IMR-90 (cell line): Measurements from ENCODE around the gene CPNE2. TPM values are rescaled to one million over a fixed set of nuclear protein-coding genes. Genes with fewer than 3 reads are reported as not detected.

Experiments used
- ATAC-seq: fragments of 200-7000 bp; cut with Tn5 transposase; 2 replicates; pipeline ENCODE4 v1.9.1; 2020; ENCODE audit warnings: low read depth, mild to moderate bottlenecking, moderate library complexity
- BruUV-seq: library from RNA; stranded (reverse); fragments of 400-500 nt; replicated peaks from 2 replicates; lab custom pipeline; 2021; lab: Mats Ljungman, UMichigan
- CTCF ChIA-PET: fragments of 300-600 bp; formaldehyde crosslinking; extraction: SDS; loops from one replicate; lab custom pipeline; 2021; ENCODE audit warnings: antibody characterized with exemption; lab: Yijun Ruan, JAX
- POLR2A ChIA-PET: fragments of 300-600 bp; sonication (Branson Sonifier 250); formaldehyde crosslinking; loops from one replicate; lab custom pipeline; 2022; ENCODE audit warnings: antibody characterized with exemption; ENCODE audit not compliant: unreplicated experiment; lab: Charles Lee
- DNase-seq: peaks from one replicate; pipeline ENCODE4 v3.0.0; 2013
- H2AFZ ChIP-seq: replicated peaks from 2 replicates; pipeline ENCODE3; 2013; ENCODE audit warnings: low read length, mild to moderate bottlenecking; ENCODE audit not compliant: poor library complexity
- H2AK5ac ChIP-seq: 2 replicates; pipeline ENCODE4 v1.6.1; 2013; ENCODE audit warnings: low read depth, low read length, inconsistent platforms
- H2AK9ac ChIP-seq: replicated peaks from 2 replicates; pipeline ENCODE3; 2013; ENCODE audit warnings: mild to moderate bottlenecking, low read depth, low read length, moderate library complexity; ENCODE audit not compliant: poor library complexity
- H2BK120ac ChIP-seq: 2 replicates; pipeline ENCODE4 v1.6.1; 2013; ENCODE audit warnings: low read depth, low read length, inconsistent platforms
- H2BK15ac ChIP-seq: 3 replicates; pipeline ENCODE4 v1.6.1; 2013; ENCODE audit warnings: low read depth, low read length, inconsistent platforms
- H2BK20ac ChIP-seq: 2 replicates; pipeline ENCODE4 v1.6.1; 2013; ENCODE audit warnings: low read depth, mild to moderate bottlenecking, inconsistent platforms, low read length, moderate library complexity
- H2BK5ac ChIP-seq: 2 replicates; pipeline ENCODE4 v1.6.1; 2013; ENCODE audit warnings: mild to moderate bottlenecking, low read depth, low read length, inconsistent platforms; ENCODE audit not compliant: poor library complexity, severe bottlenecking
- H3K14ac ChIP-seq: replicated peaks from 2 replicates; pipeline ENCODE4 v1.6.1; 2013; ENCODE audit warnings: low read depth, low read length, inconsistent platforms
- H3K18ac ChIP-seq: 2 replicates; pipeline ENCODE4 v1.6.1; 2013; ENCODE audit warnings: low read depth, low read length, control low read depth
- H3K23ac ChIP-seq: 2 replicates; pipeline ENCODE4 v1.6.1; 2013; ENCODE audit warnings: low read depth, low read length, inconsistent platforms
- H3K27ac ChIP-seq: 2 replicates; pipeline ENCODE4 v1.5.1; 2013; ENCODE audit warnings: mild to moderate bottlenecking, control low read depth, low read length; ENCODE audit not compliant: insufficient read depth
- H3K27me3 ChIP-seq: 2 replicates; pipeline ENCODE4 v1.6.1; 2013; ENCODE audit warnings: low read length; ENCODE audit not compliant: control insufficient read depth, insufficient read depth
- H3K36me3 ChIP-seq: 2 replicates; pipeline ENCODE4 v1.6.1; 2013; ENCODE audit warnings: low read length, mixed read lengths; ENCODE audit not compliant: control insufficient read depth, insufficient read depth
- H3K4ac ChIP-seq: 2 replicates; pipeline ENCODE4 v1.6.1; 2013; ENCODE audit warnings: low read depth, low read length, inconsistent platforms
- H3K4me1 ChIP-seq: 2 replicates; pipeline ENCODE4 v1.6.1; 2013; ENCODE audit warnings: low read length, mixed read lengths; ENCODE audit not compliant: control insufficient read depth, insufficient read depth
- H3K4me2 ChIP-seq: 2 replicates; pipeline ENCODE4 v1.6.1; 2013; ENCODE audit warnings: low read depth, mild to moderate bottlenecking, control low read depth, low read length, moderate library complexity
- H3K4me3 ChIP-seq: 2 replicates; pipeline ENCODE4 v1.5.1; 2013; ENCODE audit warnings: low read depth, mild to moderate bottlenecking, control low read depth, low read length, moderate library complexity; ENCODE audit not compliant: insufficient read depth
- H3K56ac ChIP-seq: 2 replicates; pipeline ENCODE4 v1.6.1; 2013; ENCODE audit warnings: low read length, inconsistent platforms; ENCODE audit not compliant: insufficient read depth; ENCODE audit errors: extremely low read depth
- H3K79me1 ChIP-seq, 2 experiments: 2 replicates each; pipeline ENCODE4 v1.6.1; 2013; ENCODE audit warnings: low read length in 2 of 2, inconsistent platforms in 1 of 2, low read depth in 1 of 2
- H3K9ac ChIP-seq: 2 replicates; pipeline ENCODE4 v1.6.1; 2013; ENCODE audit warnings: low read depth, low read length, control low read depth
- H3K9me1 ChIP-seq: 2 replicates; pipeline ENCODE4 v1.6.1; 2013; ENCODE audit warnings: low read length, inconsistent platforms; ENCODE audit not compliant: insufficient read depth
- H3K9me3 ChIP-seq: 2 replicates; pipeline ENCODE4 v1.6.1; 2013; ENCODE audit warnings: low read length; ENCODE audit not compliant: control insufficient read depth, insufficient read depth
- H4K20me1 ChIP-seq: 2 replicates; pipeline ENCODE4 v1.6.1; 2013; ENCODE audit warnings: low read length, inconsistent platforms; ENCODE audit not compliant: insufficient read depth
- H4K5ac ChIP-seq: 2 replicates; pipeline ENCODE4 v1.6.1; 2013; ENCODE audit warnings: mild to moderate bottlenecking, low read depth, low read length, control low read depth
- H4K8ac ChIP-seq, 2 experiments: 2 replicates each; pipeline ENCODE4 v1.6.1; 2013; ENCODE audit warnings: low read depth in 2 of 2, low read length in 2 of 2, control low read depth in 1 of 2, inconsistent platforms in 1 of 2
- H4K91ac ChIP-seq: 2 replicates; pipeline ENCODE4 v1.6.1; 2013; ENCODE audit warnings: low read depth, low read length, inconsistent platforms; ENCODE audit not compliant: insufficient read depth
- BHLHE40 ChIP-seq: fragments of 150-350 bp; IDR thresholded peaks from 2 replicates; pipeline ENCODE4 v1.6.1; 2016; ENCODE audit warnings: mild to moderate bottlenecking, low read depth, low read length
- CEBPB ChIP-seq: IDR thresholded peaks from 2 replicates; pipeline ENCODE4 v1.6.1; 2012; ENCODE audit warnings: low read depth, low read length, improper control_type of control experiment
- CHD1 ChIP-seq: IDR thresholded peaks from 2 replicates; pipeline ENCODE4 v1.6.1; 2012; ENCODE audit warnings: low read depth, low read length, improper control_type of control experiment
- CTCF ChIP-seq: conservative IDR thresholded peaks from 2 replicates; pipeline ENCODE4 v1.5.1; 2012; ENCODE audit warnings: mild to moderate bottlenecking, low read depth, low read length, improper control_type of control experiment
- FOS ChIP-seq: fragments of 150-350 bp; IDR thresholded peaks from 2 replicates; pipeline ENCODE4 v1.6.1; 2016; ENCODE audit warnings: low read depth, low read length
- MAFK ChIP-seq: IDR thresholded peaks from 2 replicates; pipeline ENCODE4 v1.6.1; 2012; ENCODE audit warnings: low read depth, low read length, improper control_type of control experiment
- MAZ ChIP-seq: IDR thresholded peaks from 2 replicates; pipeline ENCODE4 v1.6.1; 2012; ENCODE audit warnings: low read depth, mild to moderate bottlenecking, low read length, improper control_type of control experiment, moderate library complexity, borderline replicate concordance
- MXI1 ChIP-seq: IDR thresholded peaks from 2 replicates; pipeline ENCODE4 v1.6.1; 2012; ENCODE audit warnings: low read depth, mild to moderate bottlenecking, low read length, moderate library complexity, borderline replicate concordance
- NFE2L2 ChIP-seq: fragments of 150-350 bp; IDR thresholded peaks from 2 replicates; pipeline ENCODE4 v1.6.1; 2016; ENCODE audit warnings: low read depth, mild to moderate bottlenecking, low read length
- POLR2A ChIP-seq: IDR thresholded peaks from 2 replicates; pipeline ENCODE4 v1.6.1; 2012; ENCODE audit warnings: mild to moderate bottlenecking, low read depth, low read length
- RAD21 ChIP-seq: IDR thresholded peaks from 2 replicates; pipeline ENCODE4 v1.6.1; 2012; ENCODE audit warnings: low read length, improper control_type of control experiment
- RCOR1 ChIP-seq: IDR thresholded peaks from 2 replicates; pipeline ENCODE4 v1.6.1; 2012; ENCODE audit warnings: mild to moderate bottlenecking, low read length, improper control_type of control experiment; ENCODE audit not compliant: insufficient replicate concordance
- RFX5 ChIP-seq: IDR thresholded peaks from 2 replicates; pipeline ENCODE4 v1.8.0; 2012; ENCODE audit warnings: low read depth, mild to moderate bottlenecking, low read length, moderate library complexity
- SMC3 ChIP-seq: fragments of 150-350 bp; IDR thresholded peaks from 2 replicates; pipeline ENCODE4 v1.6.1; 2016; ENCODE audit warnings: low read depth, mild to moderate bottlenecking, antibody characterized with exemption, low read length, moderate library complexity
- USF2 ChIP-seq: fragments of 150-350 bp; IDR thresholded peaks from 2 replicates; pipeline ENCODE4 v1.6.1; 2017; ENCODE audit warnings: mild to moderate bottlenecking, antibody characterized with exemption, low read length, low read depth
- WGBS, 2 experiments: methylation state at CpG; one replicate each; pipeline versions ENCODE4 v1.1.5 to v1.1.7; 2013; ENCODE audit warnings: missing lambda C conversion rate in 2 of 2; ENCODE audit not compliant: insufficient read length in 1 of 2; ENCODE audit errors: extremely low coverage in 2 of 2; 5-methylcytosine and 5-hydroxymethylcytosine counted together
- dilution Hi-C: fragments of 300-500 bp; cut with HindIII; formaldehyde crosslinking; loops from one replicate; pipeline ENCODE4 v1.14.3; 2018; ENCODE audit warnings: low sequenced_read_pairs; ENCODE audit not compliant: unreplicated experiment
- in situ Hi-C: fragments of 300-500 bp; cut with MboI; formaldehyde crosslinking; loops from 3 replicates; pipeline ENCODE4 v1.14.3; 2019; ENCODE audit warnings: low sequenced_read_pairs, inconsistent platforms, mixed read lengths
- intact Hi-C: fragments of 100-400 bp; cut with micrococcal nuclease; formaldehyde crosslinking; loops from 2 replicates; pipeline ENCODE4 v1.10.0; 2022
- polyA plus RNA-seq, 3 experiments: library from polyadenylated mRNA; depleted of rRNA; stranded (reverse); fragments of >200 nt; gene quantifications; 2 replicates each; pipeline ENCODE4 v1.2.3, GENCODE V29; 2012; ENCODE audit warnings: low replicate concordance in 1 of 3
- total RNA-seq: library from RNA; depleted of rRNA; stranded (reverse); fragments of >200 nt; gene quantifications from 2 replicates; pipeline ENCODE4 v1.2.3, GENCODE V29; 2012
- TF ChIP-seq, protein P1 (sequence below): fragments of 150-350 bp; IDR thresholded peaks from 2 replicates; pipeline ENCODE4 v1.6.1; 2016; ENCODE audit warnings: low read depth, mild to moderate bottlenecking, low read length, moderate library complexity, borderline replicate concordance

CPNE2 gene
- total and polyA plus RNA-seq, 2 of the 4 experiments (the other 2 are of a cell fraction) = 15.4 to 48.0 TPM

DNA sequence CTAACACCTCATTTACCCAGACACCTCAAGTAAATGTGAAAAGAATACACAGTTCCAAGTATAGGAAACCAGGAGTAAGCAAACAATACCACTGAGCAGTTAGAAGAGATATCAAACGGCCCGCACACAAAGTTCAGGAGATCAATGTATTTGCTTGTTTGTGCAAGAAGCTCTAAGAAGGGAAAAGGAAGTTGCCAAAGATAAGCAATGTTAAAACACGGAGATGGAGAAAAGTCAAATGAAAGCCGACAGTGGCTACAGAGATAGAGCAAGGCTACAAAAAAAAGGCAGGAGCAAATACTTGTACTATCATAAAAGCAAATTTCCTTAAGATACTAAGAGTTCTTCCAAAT is 63.9 kb downstream of the CPNE2 start:
- Histone ChIP-seq H4K20me1 (no peaks in the 10 kb centered on the region), H4K8ac (no peak overlapping the region), H3K9ac (no peak overlapping the region), H2BK20ac (no peak overlapping the region), H2BK15ac (no peak overlapping the region), H3K56ac (no peak overlapping the region), H2BK5ac (no peak overlapping the region), H3K9me3 (no peaks in the 10 kb centered on the region), H3K27me3 (no peaks in the 10 kb centered on the region), H3K9me1 (peaks cover under 1% of the 10 kb centered on the region; the same call in 1 of the 2 replicates), H3K4me2 (no peak overlapping the region), H2AFZ (no peak overlapping the region), H3K79me1 (peaks cover 3 to 5% of the 10 kb centered on the region in 2 experiments; a peak in 1 of 4 replicates), H4K5ac (no peak overlapping the region), H3K23ac (no peak overlapping the region), H2AK5ac (no peak overlapping the region), H3K14ac (no peak overlapping the region), H3K36me3 (peaks cover 48% of the 10 kb centered on the region), H3K4ac (no peak overlapping the region), H4K91ac (no peak overlapping the region), H3K4me1 (no peaks in the 10 kb centered on the region), H3K27ac (no peak overlapping the region), H2BK120ac (no peak overlapping the region), H3K4me3 (no peak overlapping the region), H3K18ac (no peak overlapping the region), H2AK9ac (no peak overlapping the region)
- ChIA-PET CTCF (no interaction called here), POLR2A (no interaction called here)
- ATAC-seq (no peak), DNase-seq (no peak)
- intact Hi-C loops (no loop called here), in situ Hi-C loops (no loop called here), dilution Hi-C loops (no loop called here)
- 75% methylated on average over 2 of the region's 4 CpGs; no CpG with 5 or more reads in 1 of the 2 experiments for WGBS, 2 experiments
- TF ChIP-seq RCOR1 (no peak), MAZ (no peak), USF2 (no peak), MXI1 (no peak), RAD21 (no peak), CEBPB (no peak), FOS (no peak), MAFK (no peak), CHD1 (no peak), POLR2A (no peak), BHLHE40 (no peak), RFX5 (no peak), NFE2L2 (no peak), SMC3 (no peak), CTCF (no peak)
- TF ChIP-seq, protein P1, sequence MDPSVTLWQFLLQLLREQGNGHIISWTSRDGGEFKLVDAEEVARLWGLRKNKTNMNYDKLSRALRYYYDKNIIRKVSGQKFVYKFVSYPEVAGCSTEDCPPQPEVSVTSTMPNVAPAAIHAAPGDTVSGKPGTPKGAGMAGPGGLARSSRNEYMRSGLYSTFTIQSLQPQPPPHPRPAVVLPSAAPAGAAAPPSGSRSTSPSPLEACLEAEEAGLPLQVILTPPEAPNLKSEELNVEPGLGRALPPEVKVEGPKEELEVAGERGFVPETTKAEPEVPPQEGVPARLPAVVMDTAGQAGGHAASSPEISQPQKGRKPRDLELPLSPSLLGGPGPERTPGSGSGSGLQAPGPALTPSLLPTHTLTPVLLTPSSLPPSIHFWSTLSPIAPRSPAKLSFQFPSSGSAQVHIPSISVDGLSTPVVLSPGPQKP = no peak
- BruUV-seq = no TSS peak
